Measurements from ENCODE around the gene TTLL3. TPM values are rescaled to one million over a fixed set of nuclear protein-coding genes. Genes with fewer than 3 reads are reported as not detected.

TTLL3 gene
- total and polyA plus RNA-seq, 2 of the 4 experiments (the other 2 are of a cell fraction), result 6.8 to 43.4 TPM

GRCh38 chr3:9767418-9767817 lies 42.6 kb upstream of the TTLL3 start:
- no peak overlapping the region for H2AK9ac ChIP-seq (replicated peaks; ENCODE audit: low read depth, low read length, poor library complexity)
- H4K5ac ChIP-seq (ENCODE audit: low read depth, low read length), result no peak overlapping the region
- BruUV-seq (replicated peaks), result no TSS peak
- H3K4me2 ChIP-seq (ENCODE audit: low read depth, low read length), result no peak overlapping the region
- H3K9ac ChIP-seq (ENCODE audit: low read depth, low read length), result no peak overlapping the region
- peak overlapping the region; percentile 82; the same call in 1 of the 2 replicates for H3K23ac ChIP-seq (ENCODE audit: low read depth, low read length)
- no peak overlapping the region for H3K56ac ChIP-seq (ENCODE audit: extremely low read depth, insufficient read depth, low read length)
- peak overlapping the region; percentile 59 for H2AFZ ChIP-seq (replicated peaks; ENCODE audit: low read length, poor library complexity)
- H3K18ac ChIP-seq (ENCODE audit: low read depth, low read length), result no peak overlapping the region
- no peak overlapping the region for H3K4me3 ChIP-seq (ENCODE audit: insufficient read depth, low read depth, low read length)
- no peaks in the 10 kb centered on the region for H3K27me3 ChIP-seq (ENCODE audit: control insufficient read depth, insufficient read depth, low read length)
- dilution Hi-C loops (cut with HindIII; ENCODE audit: low sequenced_read_pairs, unreplicated experiment) (no loop called here), in situ Hi-C loops (cut with MboI; ENCODE audit: low sequenced_read_pairs) (no loop called here), intact Hi-C loops (cut with micrococcal nuclease) (no loop called here)
- 0 out of 2 replicates have a peak overlapping the region, but pooled peaks have one; percentile 38 for H4K91ac ChIP-seq (ENCODE audit: insufficient read depth, low read depth, low read length)
- no peak overlapping the region for H2BK120ac ChIP-seq (ENCODE audit: low read depth, low read length)
- DNase-seq, result no peak
- H3K4ac ChIP-seq (ENCODE audit: low read depth, low read length), result no peak overlapping the region
- H4K20me1 ChIP-seq (ENCODE audit: insufficient read depth, low read length), result peaks cover 8% of the 10 kb centered on the region; the same call in 1 of the 2 replicates
- ChIA-PET CTCF (no interaction called here), POLR2A (ENCODE audit: unreplicated experiment) (no interaction called here)
- WGBS, 2 experiments (ENCODE audit: extremely low coverage in 2 of 2, insufficient read length in 1 of 2), result 80% methylated on average over 2 of the region's 7 CpGs; no CpG with 5 or more reads in 1 of the 2 experiments
- H3K4me1 ChIP-seq (ENCODE audit: control insufficient read depth, insufficient read depth, low read length), result peaks cover 27% of the 10 kb centered on the region
- 0 out of 4 replicates have a peak overlapping the region, but pooled peaks of 1 of the 2 experiments have one; percentile 18 for H4K8ac ChIP-seq (ENCODE audit: low read depth in 2 of 2, low read length in 2 of 2)
- H3K9me3 ChIP-seq (ENCODE audit: control insufficient read depth, insufficient read depth, low read length), result no peaks in the 10 kb centered on the region
- peaks cover 28% of the 10 kb centered on the region for H3K9me1 ChIP-seq (ENCODE audit: insufficient read depth, low read length)
- H2BK15ac ChIP-seq (ENCODE audit: low read depth, low read length), result no peak overlapping the region
- no peak overlapping the region for H2BK20ac ChIP-seq (ENCODE audit: low read depth, low read length)
- H3K36me3 ChIP-seq (ENCODE audit: control insufficient read depth, insufficient read depth, low read length), result peaks cover 3% of the 10 kb centered on the region
- TF ChIP-seq RCOR1 (IDR thresholded peaks at IDR 0.05; ENCODE audit: insufficient replicate concordance, low read length) (no peak), MAFK (IDR thresholded peaks at IDR 0.05; ENCODE audit: low read depth, low read length) (no peak), BHLHE40 (IDR thresholded peaks at IDR 0.05; ENCODE audit: low read depth, low read length) (no peak), SMC3 (IDR thresholded peaks at IDR 0.05; ENCODE audit: low read depth, low read length) (no peak), CHD1 (IDR thresholded peaks at IDR 0.05; ENCODE audit: low read depth, low read length) (no peak)
- ATAC-seq (ENCODE audit: low read depth), result no peak
- peak overlapping the region; percentile 43 for H2AK5ac ChIP-seq (ENCODE audit: low read depth, low read length)
- H3K27ac ChIP-seq (ENCODE audit: insufficient read depth, low read length), result no peak overlapping the region
- H3K79me1 ChIP-seq (ENCODE audit: low read depth in 1 of 2, low read length in 2 of 2), result peaks cover 16 to 49% of the 10 kb centered on the region in 2 experiments
- H2BK5ac ChIP-seq (ENCODE audit: low read depth, low read length, poor library complexity, severe bottlenecking), result no peak overlapping the region
- H3K14ac ChIP-seq (replicated peaks; ENCODE audit: low read depth, low read length), result no peak overlapping the region
